CD4-positive, alpha-beta memory T cell (primary cell): Measurements from ENCODE around the gene GPANK1. TPM values are rescaled to one million over a fixed set of nuclear protein-coding genes. Genes with fewer than 3 reads are reported as not detected.

Experiments
- CTCF ChIA-PET: fragments of 350-600 bp; sonication (Branson Sonifier 250); formaldehyde crosslinking; loops from one replicate; lab custom pipeline; 2021; ENCODE audit warnings: inconsistent platforms; ENCODE audit not compliant: partially characterized antibody; lab: Charles Lee
- POLR2A ChIA-PET: fragments of 350-600 bp; sonication (Branson Sonifier 250); formaldehyde crosslinking; loops from one replicate; lab custom pipeline; 2021; ENCODE audit not compliant: partially characterized antibody; lab: Charles Lee
- DNase-seq, 5 donors: peaks; one replicate each; pipeline versions ENCODE4 v3.0.0 to v3.0.0-alpha.2; 2020 to 2022; ENCODE audit warnings: mixed read lengths in 1 of 5
- H3K27ac ChIP-seq: one replicate; pipeline ENCODE4 v1.7.0; 2013; ENCODE audit warnings: low read depth, low read length
- H3K27me3 ChIP-seq: 2 replicates; pipeline ENCODE4 v1.7.0; 2013; ENCODE audit warnings: mild to moderate bottlenecking, low read length, moderate library complexity; ENCODE audit not compliant: insufficient read depth
- H3K36me3 ChIP-seq: 2 replicates; pipeline ENCODE4 v1.7.0; 2013; ENCODE audit warnings: mild to moderate bottlenecking, low read length, moderate library complexity; ENCODE audit not compliant: insufficient read depth
- H3K4me1 ChIP-seq: 2 replicates; pipeline ENCODE4 v1.7.0; 2013; ENCODE audit warnings: mild to moderate bottlenecking, low read length, moderate library complexity; ENCODE audit not compliant: insufficient read depth
- H3K4me3 ChIP-seq, 2 donors: one replicate each; pipeline ENCODE4 v1.7.0; 2013; ENCODE audit warnings: low read length in 2 of 2, mild to moderate bottlenecking in 1 of 2
- H3K9me3 ChIP-seq, 2 donors: one replicate each; pipeline ENCODE4 v1.7.0; 2013; ENCODE audit warnings: low read length in 2 of 2, control low read depth in 1 of 2; ENCODE audit not compliant: control insufficient read depth in 1 of 2
- H3K27ac Mint-ChIP-seq, 7 donors: one replicate each; pipeline ENCODE4 v1.8.0; 2020 to 2021; ENCODE audit warnings: mixed read lengths in 7 of 7, mild to moderate bottlenecking in 6 of 7, inconsistent platforms in 3 of 7, moderate library complexity in 3 of 7
- H3K27me3 Mint-ChIP-seq, 2 donors: one replicate each; pipeline ENCODE4 v1.8.0; 2020 to 2021; ENCODE audit warnings: mixed read lengths in 2 of 2
- H3K36me3 Mint-ChIP-seq, 2 donors: one replicate each; pipeline ENCODE4 v1.8.0; 2020 to 2021; ENCODE audit warnings: mixed read lengths in 2 of 2, inconsistent platforms in 1 of 2, mild to moderate bottlenecking in 1 of 2
- H3K4me1 Mint-ChIP-seq, 4 donors: one replicate each; pipeline ENCODE4 v1.8.0; 2020 to 2021; ENCODE audit warnings: mixed read lengths in 4 of 4, mild to moderate bottlenecking in 1 of 4
- H3K4me3 Mint-ChIP-seq, 8 donors: one replicate each; pipeline ENCODE4 v1.8.0; 2020 to 2021; ENCODE audit warnings: mixed read lengths in 8 of 8, mild to moderate bottlenecking in 7 of 8, moderate library complexity in 6 of 8, inconsistent platforms in 3 of 8
- H3K9me3 Mint-ChIP-seq, 8 donors: one replicate each; pipeline ENCODE4 v1.8.0; 2020 to 2021; ENCODE audit warnings: mixed read lengths in 8 of 8, mild to moderate bottlenecking in 5 of 8, inconsistent platforms in 3 of 8, moderate library complexity in 1 of 8
- intact Hi-C: fragments of 100-400 bp; cut with micrococcal nuclease; formaldehyde crosslinking; loops from one replicate; pipeline ENCODE4 v1.15.1; 2023
- polyA plus RNA-seq, 2 donors: library from polyadenylated mRNA; unstranded; fragments of 300-500 nt; fragmentation: Illumina TruSeq; gene quantifications; one replicate each; pipeline ENCODE4 v1.2.3, GENCODE V29; 2021
- total RNA-seq, 2 experiments: library from RNA; stranded (reverse); gene quantifications; one replicate each; pipeline ENCODE4 v1.2.3, GENCODE V29; 2021

The GPANK1 gene
- total and polyA plus RNA-seq, 4 experiments from 2014 or later: 16.7 to 25.5 (median 22.3) TPM

GRCh38 chr6:31663961-31664789 is 622 bp downstream of the GPANK1 start:
- no peaks in the 10 kb centered on the region for H3K27me3 ChIP-seq
- peak overlapping the region; percentile 94 to 96 for H3K4me3 ChIP-seq
- H3K4me3 Mint-ChIP-seq: peak overlapping the region; percentile 89 to 100 (median 96)
- H3K4me1 ChIP-seq: peaks cover 68% of the 10 kb centered on the region
- peaks cover 39 to 82% (median 59%) of the 10 kb centered on the region in 4 donors for H3K4me1 Mint-ChIP-seq
- H3K27ac ChIP-seq: peak overlapping the region; percentile 92
- ChIA-PET CTCF (interaction anchor here (0.8 to 4.6 kb wide), 6 partner anchors 11 to 143 kb away, joined by 3 to 28 read pairs (median 4); partner anchors contain the start of genes APOM, BAG6, LSM2 and TNF), POLR2A (interaction anchor here (0.7 to 8.6 kb wide), 30 partner anchors 11 to 1612 kb away, joined by 3 to 269 read pairs (median 4); partner anchors contain the start of genes ABHD16A, APOM, BAG6 and DDX39B)
- H3K9me3 Mint-ChIP-seq: peaks cover 0 to 2% (median 0%) of the 10 kb centered on the region in 8 donors
- no peaks in the 10 kb centered on the region for H3K27me3 Mint-ChIP-seq
- H3K9me3 ChIP-seq: no peaks in the 10 kb centered on the region
- peaks cover 32% of the 10 kb centered on the region for H3K36me3 ChIP-seq
- peak overlapping the region; percentile 94 to 100 (median 99) for H3K27ac Mint-ChIP-seq
- intact Hi-C loops: loop anchor here (2.0 to 10.0 kb wide), 5 partner anchors 17 to 1541 kb away; partner anchors contain the start of genes AGPAT1, ATP6V1G2, HSD17B8 and LY6G5C
- DNase-seq: peak in 1 of 5 donors; percentile 58
- peaks cover 33 to 64% of the 10 kb centered on the region in 2 donors for H3K36me3 Mint-ChIP-seq

DNA sequence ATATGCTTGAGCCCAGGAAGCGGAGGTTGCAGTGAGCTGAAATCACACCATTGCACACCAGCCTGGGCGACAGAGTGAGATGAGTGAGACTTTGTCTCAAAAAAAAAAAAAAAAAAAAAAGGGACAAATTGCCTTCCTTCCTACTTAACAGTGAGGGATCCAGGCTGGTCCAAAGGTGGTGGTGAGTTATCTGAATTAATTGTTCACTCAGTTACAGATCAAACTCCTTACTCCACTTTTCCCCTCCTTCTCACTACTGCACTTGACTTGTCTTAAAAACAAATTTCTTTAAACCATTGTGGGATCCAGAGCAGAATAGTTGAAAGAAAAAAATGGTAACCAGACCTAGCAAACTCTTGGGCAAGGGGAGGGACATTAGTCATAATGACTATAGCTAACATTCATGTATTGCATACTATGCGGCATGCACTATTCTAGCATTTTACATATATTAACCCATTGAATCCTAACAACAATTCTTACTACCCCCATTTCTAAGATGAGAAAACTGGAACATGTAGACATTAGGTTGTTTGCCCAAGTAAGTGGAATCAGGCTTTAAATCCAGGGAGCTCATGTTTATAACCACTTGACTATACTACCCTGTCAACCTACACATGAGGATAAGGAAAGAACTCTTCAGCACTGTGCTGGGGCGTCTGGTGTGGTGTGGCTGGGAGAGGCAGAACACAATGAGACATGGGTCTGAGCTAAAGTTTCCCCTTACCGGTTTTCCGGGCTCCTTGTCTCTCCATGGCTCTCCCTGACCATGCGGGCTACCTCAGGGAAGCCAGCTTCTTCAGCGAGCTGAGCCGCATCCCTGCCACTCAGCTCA is 1.5 kb downstream of the GPANK1 start:
- ChIA-PET CTCF (interaction anchor here (1.0 to 4.6 kb wide), 4 partner anchors 10 to 88 kb away, joined by 3 to 28 read pairs (median 4); partner anchors contain the start of genes APOM, BAG6 and TNF), POLR2A (interaction anchor here (0.7 to 8.6 kb wide), 11 partner anchors 10 to 172 kb away, joined by 3 to 269 read pairs (median 5); partner anchors contain the start of genes APOM, BAG6, DDX39B and HSPA1B)
- H3K36me3 Mint-ChIP-seq: peaks cover 26 to 57% of the 10 kb centered on the region in 2 donors
- H3K9me3 Mint-ChIP-seq: peaks cover 0 to 2% (median 0%) of the 10 kb centered on the region in 8 donors
- Histone ChIP-seq H3K27ac (peak overlapping the region; percentile 92), H3K4me3 (peak overlapping the region; percentile 94 to 96), H3K9me3 (no peaks in the 10 kb centered on the region), H3K36me3 (peaks cover 24% of the 10 kb centered on the region), H3K4me1 (peaks cover 69% of the 10 kb centered on the region), H3K27me3 (no peaks in the 10 kb centered on the region)
- peak overlapping the region; percentile 89 to 100 (median 96) for H3K4me3 Mint-ChIP-seq
- intact Hi-C loops: loop anchor here (10.0 kb wide), 1 partner anchor 1541 kb away; the partner anchor contains the start of genes HSD17B8, RING1, RXRB and SLC39A7
- H3K4me1 Mint-ChIP-seq: peaks cover 45 to 90% (median 67%) of the 10 kb centered on the region in 4 donors
- DNase-seq: no peak
- H3K27me3 Mint-ChIP-seq: no peaks in the 10 kb centered on the region
- peak overlapping the region; percentile 44 to 100 (median 98) for H3K27ac Mint-ChIP-seq

DNA sequence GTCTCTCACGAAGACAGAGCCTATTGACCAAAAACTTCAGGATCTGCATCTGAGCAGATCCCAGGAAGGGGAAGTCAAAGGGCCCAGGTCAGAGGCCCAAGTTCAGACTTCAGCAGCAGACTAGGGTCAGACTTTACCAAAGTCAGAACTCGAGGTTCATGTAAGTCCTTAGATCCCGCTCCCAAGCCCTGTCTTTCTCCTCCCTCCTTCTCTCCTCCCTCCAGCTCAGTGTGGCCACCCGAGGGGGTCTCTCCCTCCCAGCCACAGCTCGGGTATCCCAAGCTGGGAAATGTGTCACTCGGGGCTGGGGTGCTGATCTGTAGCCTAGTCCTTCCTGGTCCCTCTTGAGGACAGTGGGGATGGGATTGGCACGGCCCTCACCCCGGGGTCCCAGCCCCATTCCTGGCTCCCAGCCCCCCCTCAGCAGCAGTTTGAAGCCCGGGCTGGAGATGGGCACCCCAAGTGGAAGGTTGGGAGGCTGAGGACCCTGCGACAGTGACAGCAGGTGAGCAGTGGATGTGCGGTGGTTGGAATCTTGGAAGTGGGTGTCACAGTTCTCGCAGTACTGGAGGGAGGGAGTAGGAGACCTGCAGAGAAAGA is 2.6 kb downstream of the GPANK1 start:
- Histone ChIP-seq H3K27me3 (no peaks in the 10 kb centered on the region), H3K9me3 (no peaks in the 10 kb centered on the region), H3K27ac (no peak overlapping the region), H3K4me3 (no peak overlapping the region), H3K4me1 (peaks cover 69% of the 10 kb centered on the region), H3K36me3 (peaks cover 17% of the 10 kb centered on the region)
- H3K4me1 Mint-ChIP-seq: peaks cover 49 to 92% (median 68%) of the 10 kb centered on the region in 4 donors
- DNase-seq: no peak
- H3K27me3 Mint-ChIP-seq: no peaks in the 10 kb centered on the region
- intact Hi-C loops: loop anchor here (10.0 kb wide), 1 partner anchor 1543 kb away; the partner anchor contains the start of genes HSD17B8, RING1, RXRB and SLC39A7
- H3K9me3 Mint-ChIP-seq: peaks cover 0 to 2% (median 0%) of the 10 kb centered on the region in 8 donors
- peak overlapping the region in 5 of 7 donors; percentile 11 to 89 (median 77) for H3K27ac Mint-ChIP-seq
- H3K36me3 Mint-ChIP-seq: peaks cover 20 to 58% of the 10 kb centered on the region in 2 donors
- ChIA-PET CTCF (interaction anchor here (4.6 kb wide), 1 partner anchor 9 kb away, joined by 28 read pairs; the partner anchor contains the start of genes APOM and BAG6), POLR2A (interaction anchor here (0.8 to 8.6 kb wide), 7 partner anchors 9 to 201 kb away, joined by 3 to 269 read pairs (median 9); partner anchors contain the start of genes APOM, BAG6, HSPA1B and NEU1)
- H3K4me3 Mint-ChIP-seq: peak overlapping the region in 6 of 8 donors; percentile 8 to 78 (median 46)

DNA sequence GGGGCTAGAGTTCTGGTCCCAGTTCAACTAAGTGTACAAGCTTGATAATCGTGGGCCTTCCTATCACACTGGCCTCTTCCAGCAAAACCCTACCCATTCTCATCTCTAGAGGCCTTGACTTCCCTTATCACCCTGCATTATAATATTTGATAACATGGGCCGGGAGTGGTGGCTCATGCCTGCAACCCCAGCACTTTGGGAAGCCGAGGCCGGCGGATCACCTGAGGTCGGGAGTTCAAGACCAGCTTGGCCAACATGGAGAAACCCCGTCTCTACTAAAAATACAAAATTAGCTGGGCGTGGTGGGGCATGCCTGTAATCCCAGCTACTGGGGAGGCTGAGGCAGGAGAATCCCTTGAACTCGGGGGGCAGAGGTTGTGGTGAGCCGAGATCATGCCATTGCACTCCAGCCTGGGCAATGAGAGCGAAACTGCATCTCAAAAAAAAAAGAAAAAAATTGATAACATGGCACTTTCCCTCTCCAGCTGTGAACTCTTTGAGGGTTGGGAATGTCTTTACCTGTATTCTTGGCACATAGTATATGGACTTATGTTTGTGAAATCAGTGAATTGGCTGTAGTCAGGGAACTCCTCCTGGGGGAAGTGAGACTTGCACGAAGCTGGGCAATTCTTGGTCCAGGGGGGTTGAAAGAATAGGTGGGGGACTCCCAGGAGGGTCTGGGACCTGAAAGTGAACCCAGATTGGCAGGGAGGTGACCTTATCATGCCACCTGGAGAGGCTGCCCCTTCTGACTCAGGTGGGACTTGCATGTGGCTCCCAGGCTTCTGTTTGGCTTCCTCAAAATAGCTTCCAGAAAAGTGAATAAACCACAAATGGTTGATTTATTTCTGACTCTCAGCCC is 3.3 kb downstream of the GPANK1 start:
- H3K36me3 Mint-ChIP-seq: peaks cover 17 to 58% of the 10 kb centered on the region in 2 donors
- peak overlapping the region; percentile 86 to 93 (median 92) for H3K4me3 Mint-ChIP-seq
- peaks cover 0 to 2% (median 0%) of the 10 kb centered on the region in 8 donors for H3K9me3 Mint-ChIP-seq
- ChIA-PET CTCF (no interaction called here), POLR2A (interaction anchor here (0.5 to 8.6 kb wide), 28 partner anchors 8 to 1310 kb away, joined by 3 to 269 read pairs (median 4); partner anchors contain the start of genes ABHD16A, APOM, BAG6 and CLIC1)
- no peak for DNase-seq
- Histone ChIP-seq H3K4me3 (peak overlapping the region in 1 of 2 donors; percentile 83), H3K27ac (peak overlapping the region; percentile 84), H3K27me3 (no peaks in the 10 kb centered on the region), H3K36me3 (peaks cover 13% of the 10 kb centered on the region), H3K4me1 (peaks cover 64% of the 10 kb centered on the region), H3K9me3 (no peaks in the 10 kb centered on the region)
- H3K27ac Mint-ChIP-seq: peak overlapping the region; percentile 84 to 93 (median 89)
- H3K4me1 Mint-ChIP-seq: peaks cover 47 to 86% (median 67%) of the 10 kb centered on the region in 4 donors
- intact Hi-C loops: loop anchor here (10.0 kb wide), 1 partner anchor 1543 kb away; the partner anchor contains the start of genes HSD17B8, RING1, RXRB and SLC39A7
- no peaks in the 10 kb centered on the region for H3K27me3 Mint-ChIP-seq

GRCh38 chr6:31660381-31661261 is 4.2 kb downstream of the GPANK1 start, which contains the start of gene C6orf47:
Gene C6orf47 (minus strand): TSS chr6:31660778. CDS start chr6:31659947, 831 bp downstream.
- DNase-seq: peak; percentile 64 to 76 (median 66)
- Histone ChIP-seq H3K4me3 (peak within 1 kb of the TSS; percentile 71 to 83), H3K27ac (peak within 1 kb of the TSS; percentile 84), H3K9me3 (no peaks in the 10 kb centered on the region), H3K4me1 (peaks cover 61% of the 10 kb centered on the region), H3K27me3 (no peaks in the 10 kb centered on the region), H3K36me3 (peaks cover 13% of the 10 kb centered on the region)
- ChIA-PET CTCF (interaction anchor here (0.8 kb wide), 1 partner anchor 63 kb away, joined by 3 read pairs; no protein-coding TSS in a partner anchor), POLR2A (interaction anchor here (0.5 to 8.6 kb wide), 28 partner anchors 7 to 1311 kb away, joined by 3 to 269 read pairs (median 4); partner anchors contain the start of genes ABHD16A, APOM, BAG6 and CLIC1)
- Mint-ChIP-seq H3K27ac (peak within 1 kb of the TSS; percentile 88 to 95 (median 91)), H3K27me3 (no peaks in the 10 kb centered on the region), H3K9me3 (peaks cover 0 to 2% (median 0%) of the 10 kb centered on the region in 8 donors), H3K4me3 (peak within 1 kb of the TSS; percentile 86 to 93 (median 92)), H3K36me3 (peaks cover 18 to 59% of the 10 kb centered on the region in 2 donors), H3K4me1 (peaks cover 48 to 87% (median 66%) of the 10 kb centered on the region in 4 donors)
- intact Hi-C loops: loop anchor here (1.0 to 10.0 kb wide), 2 partner anchors 8 to 1544 kb away; partner anchors contain the start of genes BAG6, HSD17B8, RING1 and RXRB
